ENCODE results near the gene NKD2.

- no peak for TF ChIP-seq SUZ12 (IDR thresholded peaks at IDR 0.05; ENCODE audit: extremely low read depth, insufficient read depth, insufficient read length)
- TF ChIP-seq ZNF274 (IDR thresholded peaks at IDR 0.05; ENCODE audit: low read depth, low read length) = no peak
- TF ChIP-seq YY1 (IDR thresholded peaks at IDR 0.05; ENCODE audit: insufficient read depth, insufficient read length) = no peak
These were observed 27.1 kb downstream of the NKD2 start for GRCh38 chr5:1035421-1036405.
